Upper lobe of left lung (tissue), 4 donors: ENCODE data around the gene CFAP44.

Source experiments
- CTCF ChIP-seq, 6 experiments: fragments of 450-650 bp in 4 of 6; fragments of 200-600 bp in 2 of 6; sonication (generic) in 2 of 6; IDR thresholded peaks; one replicate each; pipeline ENCODE4 v1.5.1; 2016 to 2019; ENCODE audit warnings: antibody characterized with exemption in 6 of 6
- POLR2A ChIP-seq, 4 donors: fragments of 450-650 bp; IDR thresholded peaks; one replicate each; pipeline ENCODE4 v1.5.1; 2016 to 2017; ENCODE audit warnings: antibody characterized with exemption in 4 of 4, mild to moderate bottlenecking in 2 of 4

- TF ChIP-seq POLR2A (IDR thresholded peaks at IDR 0.05) = peak in 1 of 4 donors; percentile 27
- TF ChIP-seq CTCF (IDR thresholded peaks at IDR 0.05) = no peak
Measured at GRCh38 chr3:113441051-113441770, at the start of gene CFAP44.
